ENCODE results near the gene ACBD4. TPM values are rescaled to one million over a fixed set of nuclear protein-coding genes. Genes with fewer than 3 reads are reported as not detected.

ACBD4 gene
- total and polyA plus RNA-seq, 2 experiments from 2014 or later, result 8.2 to 13.7 TPM

GRCh38 chr17:45170280-45170930 lies 34.9 kb downstream of the ACBD4 start:
- Histone ChIP-seq H3K9me2 (replicated peaks; ENCODE audit: insufficient read depth) (no peaks in the 10 kb centered on the region), H3K79me2 (no peaks in the 10 kb centered on the region), H3K4me2 (peak overlapping the region; percentile 65), H2AFZ (no peak overlapping the region), H3K36me3 (replicated peaks; ENCODE audit: insufficient read depth, low read depth) (no peaks in the 10 kb centered on the region), H3K27ac (peak overlapping the region; percentile 98), H3K9me3 (ENCODE audit: low read depth) (no peaks in the 10 kb centered on the region), H3K4me1 (ENCODE audit: insufficient read depth) (peaks cover 35% of the 10 kb centered on the region), H3K27me3 (no peaks in the 10 kb centered on the region), H3K4me3 (no peak overlapping the region), H4K20me1 (ENCODE audit: insufficient read depth, poor library complexity, severe bottlenecking) (no peaks in the 10 kb centered on the region)
- WGBS (ENCODE audit: low lambda C conversion rate, missing lambda C conversion rate), result 86% methylated on average over 12 of the region's 12 CpGs
- TF ChIP-seq EZH2phosphoT487 (IDR thresholded peaks at IDR 0.05; ENCODE audit: low read depth, severe bottlenecking, unreplicated experiment), result no peak
- no peak for TF ChIP-seq CTCF (IDR thresholded peaks at IDR 0.05; ENCODE audit: poor library complexity)
- no peak for TF ChIP-seq EZH2 (IDR thresholded peaks at IDR 0.05; ENCODE audit: borderline replicate concordance)
- no peak for DNase-seq (ENCODE audit: low spot score)

- Histone ChIP-seq H3K79me2 (no peaks in the 10 kb centered on the region), H3K4me3 (no peak overlapping the region), H3K9me3 (ENCODE audit: low read depth) (no peaks in the 10 kb centered on the region), H3K9me2 (replicated peaks; ENCODE audit: insufficient read depth) (no peaks in the 10 kb centered on the region), H3K27ac (peak overlapping the region; percentile 98), H3K4me1 (ENCODE audit: insufficient read depth) (peaks cover 40% of the 10 kb centered on the region), H3K4me2 (peak overlapping the region; percentile 65), H2AFZ (peak overlapping the region; percentile 22), H3K36me3 (replicated peaks; ENCODE audit: insufficient read depth, low read depth) (no peaks in the 10 kb centered on the region), H4K20me1 (ENCODE audit: insufficient read depth, poor library complexity, severe bottlenecking) (no peaks in the 10 kb centered on the region), H3K27me3 (no peaks in the 10 kb centered on the region)
- 43% methylated on average over 5 of the region's 5 CpGs for WGBS (ENCODE audit: low lambda C conversion rate, missing lambda C conversion rate)
- no peak for TF ChIP-seq EZH2 (IDR thresholded peaks at IDR 0.05; ENCODE audit: borderline replicate concordance)
- no peak for TF ChIP-seq EZH2phosphoT487 (IDR thresholded peaks at IDR 0.05; ENCODE audit: low read depth, severe bottlenecking, unreplicated experiment)
- no peak for TF ChIP-seq CTCF (IDR thresholded peaks at IDR 0.05; ENCODE audit: poor library complexity)
- DNase-seq (ENCODE audit: low spot score), result peak; percentile 78
Measured at GRCh38 chr17:45170931-45171337, 35.4 kb downstream of the ACBD4 start.

DNA sequence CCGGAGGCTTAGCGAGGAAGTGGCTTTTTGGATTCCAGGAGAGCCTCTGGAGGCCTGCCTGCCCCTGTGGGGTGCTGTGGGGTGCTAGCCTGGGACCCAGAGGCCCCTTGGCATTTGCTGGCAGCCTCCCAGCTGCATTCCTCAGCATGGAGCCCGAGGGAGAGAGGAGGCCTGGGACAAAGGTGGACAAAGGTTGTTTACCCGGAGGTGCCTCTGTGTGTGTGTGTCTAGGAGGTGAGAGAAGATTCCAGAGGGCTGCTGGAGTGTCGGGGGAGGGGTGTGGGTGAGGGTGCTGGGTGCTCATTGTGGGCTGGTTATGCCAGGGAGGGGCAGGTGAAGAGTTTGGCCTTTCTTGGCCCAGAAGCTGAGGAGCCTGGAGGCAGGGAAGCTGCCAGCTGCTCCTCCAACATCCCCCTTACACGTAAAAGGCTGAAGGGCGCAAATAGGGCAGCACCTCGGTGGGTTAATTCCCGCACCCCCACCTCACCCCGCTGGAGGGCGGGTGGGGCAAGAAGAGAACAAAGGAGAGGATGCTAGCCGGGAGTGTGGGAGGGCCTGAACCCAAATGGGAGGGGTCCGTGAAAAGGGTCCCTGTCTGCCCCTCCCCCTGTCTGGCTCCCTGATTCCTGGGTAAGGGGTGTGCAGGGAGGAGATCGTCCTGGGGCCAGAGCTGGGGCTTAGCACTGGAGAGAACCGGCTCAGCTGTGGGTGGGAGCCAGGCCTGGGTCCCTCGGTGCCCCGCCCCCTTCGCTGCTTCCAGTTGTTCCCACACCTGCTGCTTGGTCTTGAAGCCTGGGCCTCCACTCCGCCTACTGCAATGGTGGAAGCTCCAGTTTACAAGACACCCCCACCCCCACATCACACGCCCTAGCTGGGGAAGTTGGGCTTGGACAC lies 36.1 kb downstream of the ACBD4 start:
- no peak overlapping the region for H3K4me3 ChIP-seq
- H3K9me3 ChIP-seq (ENCODE audit: low read depth), result no peaks in the 10 kb centered on the region
- no peaks in the 10 kb centered on the region for H3K79me2 ChIP-seq
- peak overlapping the region; percentile 98 for H3K27ac ChIP-seq
- H3K4me2 ChIP-seq, result peak overlapping the region; percentile 65
- 31% methylated on average over 18 of the region's 20 CpGs for WGBS (ENCODE audit: low lambda C conversion rate, missing lambda C conversion rate)
- no peaks in the 10 kb centered on the region for H3K36me3 ChIP-seq (replicated peaks; ENCODE audit: insufficient read depth, low read depth)
- no peaks in the 10 kb centered on the region for H3K27me3 ChIP-seq
- no peaks in the 10 kb centered on the region for H3K9me2 ChIP-seq (replicated peaks; ENCODE audit: insufficient read depth)
- H3K4me1 ChIP-seq (ENCODE audit: insufficient read depth), result peaks cover 44% of the 10 kb centered on the region
- DNase-seq (ENCODE audit: low spot score), result peak; percentile 85
- no peak for TF ChIP-seq CTCF (IDR thresholded peaks at IDR 0.05; ENCODE audit: poor library complexity)
- no peak for TF ChIP-seq EZH2 (IDR thresholded peaks at IDR 0.05; ENCODE audit: borderline replicate concordance)
- TF ChIP-seq EZH2phosphoT487 (IDR thresholded peaks at IDR 0.05; ENCODE audit: low read depth, severe bottlenecking, unreplicated experiment), result no peak
- no peaks in the 10 kb centered on the region for H4K20me1 ChIP-seq (ENCODE audit: insufficient read depth, poor library complexity, severe bottlenecking)
- H2AFZ ChIP-seq, result peak overlapping the region; percentile 22
